Activated CD8-positive, alpha-beta memory T cell treated with anti-CD3 and anti-CD28 coated beads, Interleukin-2, amount 50 U/mL, for 24 hours (primary cell): ENCODE data around the gene AKAIN1.

Source experiments
- DNase-seq: peaks from one replicate; pipeline ENCODE4 v3.0.0-alpha.2; 2020; ENCODE audit errors: extremely low read depth

The AKAIN1 gene, protein sequence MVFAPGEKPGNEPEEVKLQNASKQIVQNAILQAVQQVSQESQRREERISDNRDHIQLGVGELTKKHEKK

DNA sequence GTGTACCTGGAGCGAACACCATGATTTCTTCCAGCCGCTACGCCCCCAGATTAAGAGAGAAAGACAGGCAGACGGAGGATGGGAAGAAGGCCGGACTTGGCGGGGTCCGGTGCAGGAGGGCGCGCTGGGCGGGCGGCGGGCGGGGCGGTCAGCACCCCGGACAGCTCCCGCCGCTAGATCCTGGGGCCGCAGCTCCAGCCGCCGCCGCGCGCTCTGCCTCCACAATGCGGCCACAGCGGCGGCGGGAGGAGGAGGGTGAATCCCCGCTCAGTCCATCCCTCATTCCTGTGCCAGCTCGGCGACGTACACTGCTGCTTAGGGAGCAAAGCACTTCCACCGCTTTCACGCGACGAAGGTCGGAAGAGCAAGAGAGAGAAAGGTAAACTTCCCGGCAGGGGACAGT lies at the start of gene AKAIN1:
Gene AKAIN1, minus strand, starts transcription at position 226 of the 403 bp plus-strand sequence. Its CDS starts 204 bp downstream, at position 22.
- DNase-seq: no peak

DNA sequence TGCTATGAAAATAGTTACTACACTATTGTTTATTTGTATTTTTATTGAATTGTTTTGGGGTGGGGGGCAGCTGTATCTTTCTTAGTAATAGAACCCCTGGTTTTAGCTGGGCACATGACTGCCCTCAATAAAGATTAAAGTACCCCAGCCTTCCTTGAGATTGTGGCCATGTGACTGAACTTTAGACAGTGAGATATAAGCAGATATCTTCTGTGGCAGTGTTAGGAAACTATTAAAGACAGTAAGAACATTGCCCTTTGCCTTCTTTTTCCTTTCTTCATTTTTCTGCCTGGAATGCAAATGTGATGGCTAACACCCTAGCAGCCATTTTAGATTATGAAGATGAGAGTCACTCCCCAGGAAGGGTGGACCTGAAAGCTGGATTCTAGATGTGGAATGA lies 47.9 kb upstream of the AKAIN1 start:
- no peak for DNase-seq

DNA sequence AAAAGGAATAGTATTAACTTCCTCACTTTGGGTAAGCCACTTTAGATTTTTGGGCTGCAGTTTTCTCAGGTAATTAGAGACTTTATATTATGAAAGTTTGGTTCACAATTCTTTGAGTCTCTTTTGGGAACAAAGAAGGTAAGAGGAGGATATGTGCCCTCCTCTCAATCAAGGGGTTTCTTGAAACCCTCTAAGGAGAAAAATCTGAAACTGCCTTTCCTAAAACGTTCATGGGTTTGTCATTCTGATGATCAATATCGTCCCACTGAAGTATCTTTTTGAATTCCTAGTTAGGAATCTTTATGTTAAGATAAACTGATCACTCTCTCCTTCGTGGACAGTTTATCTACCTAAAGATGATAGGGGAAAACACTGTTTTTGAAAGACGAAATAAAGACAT lies 42.4 kb upstream of the AKAIN1 start:
- no peak for DNase-seq

DNA sequence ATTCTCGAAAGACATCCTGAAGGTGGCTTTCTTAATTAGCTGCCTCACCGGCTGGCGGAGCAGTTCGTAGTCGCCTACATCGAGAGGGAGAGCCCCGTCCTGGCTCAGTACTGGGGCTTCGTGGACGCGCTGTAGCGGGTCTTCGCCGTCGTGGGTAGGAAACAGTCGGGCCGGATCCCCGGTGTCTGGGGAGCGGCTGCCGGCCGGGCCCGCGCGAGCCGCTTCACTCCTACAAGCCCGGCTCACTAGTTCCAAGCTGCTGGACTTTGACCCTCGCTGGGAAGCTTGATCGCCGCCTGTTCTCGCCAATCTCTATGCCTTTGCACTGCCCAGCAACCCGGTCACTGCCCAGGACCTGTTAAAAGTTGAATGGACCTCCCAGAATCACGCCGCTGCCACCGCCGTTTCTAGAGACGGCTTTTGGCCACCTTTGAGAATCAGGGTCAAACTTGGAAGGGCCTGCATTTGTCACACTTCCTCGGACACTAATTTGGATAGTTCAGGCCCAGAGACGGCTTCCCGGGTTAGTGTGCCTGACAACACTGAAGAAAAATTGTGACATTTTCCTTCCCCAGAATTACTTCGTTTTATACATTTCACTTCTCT lies 41.4 kb upstream of the AKAIN1 start:
- peak; percentile 8 for DNase-seq

DNA sequence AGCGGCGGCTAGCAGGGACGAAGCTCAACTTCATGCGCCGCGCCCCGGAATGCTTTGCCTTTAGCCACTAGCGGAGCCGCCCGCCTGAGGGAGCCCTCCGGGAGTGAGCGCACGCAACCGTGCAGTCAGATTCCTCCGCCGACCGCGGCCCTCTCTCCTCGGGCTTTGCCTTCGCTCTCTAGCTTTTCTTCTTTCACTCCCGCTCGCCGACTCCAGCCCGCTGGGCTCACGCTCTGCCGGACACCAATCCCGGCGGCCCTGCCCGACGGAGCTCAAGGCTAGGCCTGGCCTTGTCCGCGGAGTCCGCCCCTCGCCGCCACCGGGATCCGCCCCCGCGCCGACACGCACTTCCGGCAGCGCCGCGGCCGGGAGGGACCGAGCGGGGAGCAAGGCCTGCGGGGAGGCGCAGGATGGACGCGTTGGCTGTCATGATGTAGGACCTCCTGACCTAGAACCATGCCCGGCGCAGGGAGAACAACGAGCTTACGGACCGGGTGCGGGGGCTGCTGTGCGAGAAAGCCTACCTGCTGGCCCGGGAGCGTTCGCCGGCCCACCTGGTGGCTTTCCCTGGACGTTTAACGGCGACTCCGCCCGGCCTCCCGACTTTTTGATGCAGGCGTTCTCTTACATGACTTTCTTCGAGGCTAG lies 40.8 kb upstream of the AKAIN1 start:
- DNase-seq: peak; percentile 59

DNA sequence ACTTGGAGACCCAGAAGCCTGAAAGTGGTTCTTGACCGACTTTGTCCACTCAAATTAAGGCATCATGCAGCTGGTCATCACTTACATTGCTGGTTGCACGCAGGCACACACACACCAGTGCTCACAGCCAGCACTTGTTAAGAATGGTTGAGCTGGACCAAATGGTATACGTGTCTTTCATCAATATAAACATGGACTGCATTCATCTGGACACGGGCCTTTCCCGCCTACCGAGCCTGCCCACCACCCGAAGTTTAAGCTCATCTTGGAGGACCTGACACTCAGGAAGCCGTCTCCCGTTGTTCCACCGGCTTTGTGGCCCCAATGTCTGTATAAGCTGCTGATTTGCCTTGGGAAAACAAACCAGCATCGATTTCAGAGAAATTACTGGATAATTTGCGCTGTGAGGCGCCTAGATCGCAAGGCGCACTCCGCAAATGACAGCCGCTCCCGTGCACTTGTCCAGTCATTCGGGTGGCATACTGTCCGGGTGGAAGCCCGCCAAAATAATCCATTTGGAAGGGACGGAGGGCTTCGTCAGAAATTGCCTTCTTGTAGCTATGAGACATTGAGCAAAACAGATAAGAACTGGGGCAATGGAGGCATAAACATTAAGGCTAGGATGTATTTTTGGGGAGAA lies 40.1 kb upstream of the AKAIN1 start:
- peak; percentile 7 for DNase-seq

DNA sequence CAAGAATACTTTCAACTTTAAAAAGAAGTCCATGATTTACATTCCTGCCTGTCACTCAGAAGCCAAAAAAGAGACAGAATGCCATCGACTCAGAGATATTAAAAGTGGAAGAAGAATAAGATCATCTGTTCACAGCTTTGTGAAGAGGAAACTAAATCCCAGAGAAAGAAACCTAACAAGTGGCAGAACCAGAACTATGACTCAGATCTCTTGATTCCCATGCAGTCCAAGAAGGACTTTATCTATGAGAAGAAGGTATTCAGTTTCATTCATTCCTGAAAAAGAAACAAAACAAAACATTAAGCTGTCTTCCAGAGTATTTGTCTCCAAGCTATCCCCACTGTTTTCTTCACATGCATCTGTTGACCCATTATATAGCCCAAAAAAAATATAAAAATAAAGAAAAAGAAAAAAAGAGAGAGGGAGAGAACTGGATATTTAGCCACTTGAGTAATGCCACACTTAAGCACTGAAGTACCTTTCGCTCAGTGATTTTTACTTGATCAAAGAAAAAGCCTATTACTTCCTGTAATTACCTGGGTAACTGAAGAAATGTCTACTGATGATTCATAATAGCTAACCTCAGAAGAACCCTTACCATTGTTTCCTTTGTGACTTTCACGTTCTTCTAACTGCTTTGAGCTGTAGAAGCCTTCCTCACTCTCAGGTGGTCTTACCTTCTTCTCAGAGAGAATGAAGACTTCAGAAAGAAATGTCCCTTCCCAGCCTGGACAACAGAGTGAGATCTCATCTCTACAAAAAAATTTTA lies 17.7 kb upstream of the AKAIN1 start:
- DNase-seq: no peak

DNA sequence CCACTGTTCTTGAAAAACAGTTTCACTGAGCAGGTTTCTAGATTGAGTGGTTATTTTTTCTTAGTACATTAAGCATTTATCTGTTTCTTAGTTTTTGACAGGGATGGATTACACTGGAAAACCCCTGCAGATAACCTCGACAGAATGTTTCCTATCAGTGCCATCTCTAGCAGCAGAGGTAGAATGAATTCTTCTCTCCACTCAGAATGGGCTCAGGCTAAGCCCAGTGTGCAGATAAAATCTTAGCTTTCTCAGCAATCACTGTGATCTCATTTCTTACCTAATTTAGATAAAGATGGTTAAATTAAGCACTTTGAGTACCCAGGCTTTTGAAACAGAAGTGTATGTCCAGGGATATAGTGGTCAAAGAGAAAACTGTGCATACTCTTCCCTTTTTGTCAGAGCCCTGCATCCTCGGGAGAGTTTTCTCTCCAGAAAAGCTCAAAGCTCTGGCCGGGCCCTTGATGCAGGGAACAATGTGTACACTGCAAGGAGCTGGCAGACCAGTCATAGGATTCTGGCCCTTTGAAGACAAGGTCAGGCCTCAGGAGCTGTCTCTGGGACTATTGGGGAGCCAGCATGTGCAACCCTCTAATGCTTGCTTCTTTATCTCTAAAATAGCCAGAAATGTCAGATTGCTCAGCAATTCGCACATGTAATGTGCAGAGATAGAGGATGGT lies 10.6 kb upstream of the AKAIN1 start:
- no peak for DNase-seq

DNA sequence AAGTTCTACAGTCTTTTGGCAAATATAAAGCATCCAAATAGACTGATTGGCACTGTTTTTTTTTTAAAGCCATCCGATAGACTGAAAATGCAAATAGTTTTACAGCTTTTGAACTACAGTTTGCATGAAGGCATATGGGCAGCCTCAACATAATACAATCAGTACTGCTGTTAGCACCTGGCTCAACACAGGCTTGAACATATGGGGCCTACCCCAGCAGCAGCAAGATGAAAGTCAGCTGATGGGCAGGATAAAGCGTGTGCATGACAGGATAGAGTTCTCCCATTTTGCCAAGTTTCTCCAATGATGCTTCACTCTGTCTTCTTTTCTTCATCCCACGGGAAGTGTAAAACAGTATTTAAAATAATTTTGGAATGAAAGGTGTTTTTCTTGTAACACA lies 1.3 kb upstream of the AKAIN1 start:
- no peak for DNase-seq

DNA sequence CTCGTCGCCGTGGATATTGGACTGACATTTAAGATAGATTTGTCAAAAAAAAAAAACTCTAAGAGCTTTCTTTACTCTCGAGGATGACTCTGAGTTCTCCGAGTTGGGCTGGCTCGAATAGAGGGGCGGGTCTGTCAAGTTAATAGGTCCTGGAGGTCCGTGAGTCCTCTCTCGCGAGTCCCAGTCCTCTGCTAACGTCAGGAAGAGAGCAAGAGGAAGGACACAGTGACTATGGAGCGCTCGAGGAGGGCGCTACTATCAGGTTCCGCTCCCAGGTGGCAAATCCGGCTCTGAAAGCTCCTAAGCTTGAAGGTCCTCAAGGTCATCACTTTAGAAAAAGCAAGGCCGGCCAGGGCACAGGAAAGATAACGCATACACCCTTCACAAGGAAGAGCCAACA lies 404 bp upstream of the AKAIN1 start:
- DNase-seq: no peak

DNA sequence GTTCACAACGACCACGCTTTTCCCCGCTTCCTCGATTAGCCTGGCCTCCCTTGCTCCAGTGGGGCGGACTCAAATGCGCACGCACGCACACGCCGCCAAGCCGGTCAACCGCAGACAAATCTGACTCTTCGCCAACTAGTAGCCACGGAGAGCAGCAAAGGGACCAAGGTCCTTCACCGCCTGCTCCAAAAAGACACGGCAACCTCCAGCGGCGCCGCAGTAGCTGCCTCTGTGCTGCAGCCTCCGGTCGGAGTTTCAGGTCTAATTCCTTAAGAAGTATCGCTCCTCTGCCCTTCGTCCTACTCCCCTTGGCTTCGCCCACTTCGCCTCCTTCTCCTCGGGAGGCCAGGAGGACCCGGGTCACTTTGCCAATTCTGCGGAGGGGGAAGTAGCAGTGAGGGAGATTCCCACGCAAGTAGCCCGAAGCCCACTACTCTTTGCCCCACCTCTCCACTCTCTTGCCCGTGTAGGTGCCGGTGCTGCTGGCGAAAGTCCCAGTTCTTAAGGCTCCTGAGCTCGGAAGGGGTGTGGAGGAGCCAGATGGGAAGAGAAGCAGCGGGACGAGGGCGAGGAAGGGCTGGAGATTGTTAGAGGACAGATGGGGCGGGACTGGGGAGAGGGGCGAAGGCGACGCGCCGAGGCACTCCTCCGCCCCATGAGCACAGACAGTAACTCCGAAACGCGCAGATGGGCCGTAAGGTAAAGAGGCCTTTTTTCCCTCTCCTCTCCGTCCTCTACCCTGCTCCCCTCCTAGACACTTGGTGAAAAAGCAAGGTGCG lies 615 bp downstream of the AKAIN1 start:
- no peak for DNase-seq

DNA sequence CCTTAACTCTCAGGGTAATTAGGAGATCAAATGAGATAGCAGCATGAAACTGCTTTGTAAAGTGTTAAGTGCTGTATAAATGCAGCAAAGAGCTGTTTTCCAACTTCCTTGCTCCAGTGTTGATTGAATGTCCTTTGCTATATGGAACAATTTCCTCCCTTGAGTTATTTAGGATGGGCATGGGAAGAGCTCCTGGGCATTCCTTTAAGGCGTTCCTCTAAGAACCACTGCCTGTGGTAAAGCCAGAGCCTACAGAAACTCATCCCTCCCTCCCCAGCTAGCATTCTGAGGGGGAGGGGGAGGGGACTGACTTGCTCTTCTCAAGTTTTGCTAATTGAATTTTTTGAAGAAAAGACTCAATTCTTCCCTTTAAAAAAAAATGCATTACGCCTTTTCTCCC lies 1.4 kb downstream of the AKAIN1 start:
- DNase-seq: no peak

DNA sequence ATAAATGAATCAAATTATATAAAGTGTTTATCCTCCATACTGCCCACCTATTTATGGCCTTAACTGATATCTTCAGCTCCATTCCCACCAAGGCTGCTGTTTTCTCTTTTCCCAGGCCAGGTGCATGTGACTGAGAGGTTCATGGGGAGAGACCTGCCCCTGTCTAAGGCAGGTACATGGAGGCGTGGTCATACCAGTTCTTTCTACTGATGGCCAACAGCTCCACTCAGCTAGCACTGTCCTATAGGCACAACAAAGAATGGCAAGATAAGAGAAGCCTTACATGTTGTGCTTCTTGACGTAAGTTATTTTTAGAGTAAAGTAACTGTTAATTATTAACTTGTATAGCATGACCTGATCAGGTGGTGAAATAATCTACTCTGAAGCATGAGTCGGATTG lies 16.8 kb downstream of the AKAIN1 start:
- no peak for DNase-seq

DNA sequence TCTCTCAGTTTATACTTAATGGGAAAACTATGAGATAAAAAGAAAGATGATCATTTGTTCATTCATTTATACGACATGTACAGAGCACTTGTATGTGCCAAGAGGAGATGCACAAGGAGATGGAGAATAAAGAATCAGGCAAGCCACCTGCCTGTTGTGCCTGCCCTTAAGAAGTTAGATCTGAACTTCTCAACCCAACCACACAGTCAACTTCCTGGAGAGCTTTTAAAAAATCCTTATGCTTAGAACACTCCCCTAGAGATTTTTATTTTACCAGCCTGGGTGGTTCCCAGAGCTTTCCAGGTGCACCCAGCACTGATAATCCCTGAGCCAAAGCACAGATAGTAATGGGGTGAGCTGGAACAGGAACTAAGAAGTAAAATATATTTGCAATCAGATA lies 18.5 kb downstream of the AKAIN1 start:
- no peak for DNase-seq

DNA sequence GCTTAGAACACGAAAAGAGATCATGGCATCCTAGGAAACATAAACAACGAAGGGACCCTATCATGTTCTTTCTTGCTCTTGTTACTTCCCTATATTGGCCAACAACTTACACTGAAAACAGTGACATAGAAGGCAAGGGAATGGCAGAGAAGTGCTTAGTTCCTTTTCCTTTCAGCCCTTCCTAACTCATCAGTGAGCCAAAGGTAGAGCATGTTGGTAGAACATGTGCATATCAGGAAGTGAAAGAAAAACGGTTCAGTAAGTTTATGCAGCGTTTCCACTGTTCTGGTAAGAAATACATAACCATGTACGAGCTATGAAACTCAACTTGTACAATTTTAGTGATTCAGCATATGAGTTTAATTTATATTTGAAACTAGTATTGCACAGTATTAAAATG lies 21.7 kb downstream of the AKAIN1 start:
- DNase-seq: no peak

DNA sequence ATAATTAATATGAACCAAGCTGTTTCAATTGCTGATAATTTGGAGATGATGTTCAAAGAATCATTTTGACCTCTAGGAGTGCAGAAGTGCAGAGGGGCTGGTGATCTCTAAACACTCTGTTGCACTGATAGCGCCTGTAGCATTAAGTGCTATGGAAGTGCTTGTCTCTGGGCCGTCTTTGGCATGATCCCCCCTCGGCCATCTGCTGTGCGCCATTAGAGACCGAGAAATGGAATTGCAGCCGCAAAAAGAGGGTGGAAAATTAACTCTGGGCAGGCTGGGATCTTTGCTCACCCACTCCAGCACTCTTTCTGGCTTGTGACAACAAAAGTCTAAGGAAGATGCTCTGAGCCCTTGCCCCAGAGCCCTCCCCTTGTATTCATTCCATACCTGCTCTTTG lies 23.4 kb downstream of the AKAIN1 start:
- no peak for DNase-seq

DNA sequence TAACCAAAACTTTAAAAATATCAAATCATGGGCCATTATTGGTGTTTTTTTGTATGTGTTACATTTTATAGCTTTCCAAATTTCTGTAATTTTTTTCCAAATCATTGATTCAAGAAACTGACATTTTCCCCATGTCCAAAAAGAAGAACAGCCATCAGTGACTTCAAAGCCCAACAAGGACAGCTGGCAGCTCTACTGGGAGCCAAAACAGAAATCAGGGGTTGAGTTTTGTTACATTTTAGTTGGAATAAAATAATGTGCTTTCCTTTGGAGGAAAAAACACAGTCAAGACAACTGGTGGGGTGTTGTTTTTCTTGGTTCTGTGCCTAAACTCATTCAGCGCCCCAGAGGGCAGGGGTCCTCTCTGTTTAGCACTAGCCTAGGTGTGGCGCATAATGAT lies 23.8 kb downstream of the AKAIN1 start:
- no peak for DNase-seq

DNA sequence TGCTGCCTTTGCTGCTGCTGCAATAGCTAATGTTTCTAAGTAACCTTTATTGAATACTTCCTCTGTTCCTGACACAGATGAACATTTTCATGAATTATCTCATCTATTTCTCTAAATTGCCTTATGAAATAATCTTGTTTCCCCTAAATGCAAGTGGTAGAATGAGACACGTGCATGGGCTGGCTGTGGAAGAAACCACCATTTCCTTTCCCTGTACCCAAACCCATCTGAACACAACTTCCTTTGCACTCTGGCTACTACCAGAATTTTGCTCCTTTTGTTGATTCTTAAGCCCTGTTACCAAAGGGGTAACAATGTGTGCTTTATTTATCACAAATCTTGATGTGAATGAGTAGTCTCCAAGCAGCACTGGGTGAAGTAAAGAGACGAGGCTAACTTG lies 29.2 kb downstream of the AKAIN1 start:
- no peak for DNase-seq

DNA sequence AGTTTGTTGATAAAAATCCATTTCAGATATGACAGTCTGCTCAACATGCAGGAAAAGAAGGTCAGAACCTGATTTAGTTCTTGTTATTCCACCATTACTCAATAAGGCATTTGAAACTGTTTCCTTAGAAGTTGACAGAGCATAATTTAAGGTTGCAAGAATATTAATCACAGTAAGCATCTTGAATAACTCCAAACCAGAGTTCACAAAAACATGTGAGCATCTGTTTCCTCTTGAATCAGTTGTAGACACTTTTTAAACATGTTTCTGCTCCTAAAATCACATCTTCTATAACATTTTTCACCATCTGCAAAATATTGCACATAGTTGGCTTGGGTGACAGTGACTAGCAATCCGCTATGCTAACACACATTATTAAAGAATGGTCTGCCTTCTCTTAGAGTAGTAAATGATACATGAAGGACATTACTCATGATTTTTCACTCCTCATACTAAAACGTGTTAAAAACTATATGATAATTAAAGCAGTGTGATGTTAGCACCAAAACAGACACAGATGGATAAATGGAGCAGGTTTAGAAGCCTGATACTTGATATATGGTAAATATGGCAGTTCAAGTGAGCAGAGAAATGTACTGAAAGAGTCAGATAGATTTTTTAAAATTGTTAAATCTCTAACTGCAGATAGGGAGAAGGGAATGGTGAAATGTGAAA lies 30.3 kb downstream of the AKAIN1 start:
- DNase-seq: no peak

DNA sequence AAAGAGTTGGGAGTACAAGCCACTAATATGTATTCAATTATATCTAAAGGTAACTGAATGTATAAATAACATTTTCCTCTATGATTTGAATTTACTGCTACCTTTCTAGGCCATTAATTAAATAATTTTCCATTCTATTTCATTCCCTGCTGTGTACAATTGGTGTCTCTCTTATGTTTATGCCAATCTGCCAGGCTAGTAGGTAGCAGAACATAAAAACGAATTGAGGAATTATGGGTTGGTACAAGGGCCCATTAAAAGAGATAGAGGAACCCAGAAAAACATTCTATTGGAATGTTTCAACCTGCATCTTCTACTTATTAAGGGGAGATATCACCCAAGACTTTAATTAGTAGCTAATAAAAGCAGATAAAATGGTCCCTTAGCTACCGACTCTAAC lies 32.2 kb downstream of the AKAIN1 start:
- no peak for DNase-seq

DNA sequence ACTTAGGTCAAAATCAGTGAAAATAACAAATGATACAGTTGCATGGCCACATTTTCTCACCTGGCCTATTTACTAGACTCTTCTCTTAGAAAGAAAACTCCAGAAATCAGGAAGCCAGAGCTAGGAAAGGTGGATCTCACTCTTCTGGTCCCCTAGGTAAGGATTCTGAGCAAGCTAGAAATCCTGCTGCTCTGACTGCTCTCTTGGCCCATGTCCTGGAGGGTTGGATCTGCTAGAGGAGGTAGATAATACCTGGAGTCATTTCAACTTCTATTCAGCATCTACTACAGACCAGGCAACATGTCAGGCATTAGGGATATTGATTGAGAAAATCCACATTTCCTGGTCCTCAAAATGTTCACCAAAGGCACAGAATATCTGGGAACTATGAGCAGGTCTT lies 34.9 kb downstream of the AKAIN1 start:
- DNase-seq: no peak
